ENCODE data around the gene THOP1.
A peak's percentile ranks its signal among the peaks of the same experiment; 100 is the strongest.
"Not testable (repeated sequence)": the region's sequence is repeated elsewhere in the genome, so short reads cannot be mapped to it uniquely, and the experiment has no call there.

THOP1 gene

DNA sequence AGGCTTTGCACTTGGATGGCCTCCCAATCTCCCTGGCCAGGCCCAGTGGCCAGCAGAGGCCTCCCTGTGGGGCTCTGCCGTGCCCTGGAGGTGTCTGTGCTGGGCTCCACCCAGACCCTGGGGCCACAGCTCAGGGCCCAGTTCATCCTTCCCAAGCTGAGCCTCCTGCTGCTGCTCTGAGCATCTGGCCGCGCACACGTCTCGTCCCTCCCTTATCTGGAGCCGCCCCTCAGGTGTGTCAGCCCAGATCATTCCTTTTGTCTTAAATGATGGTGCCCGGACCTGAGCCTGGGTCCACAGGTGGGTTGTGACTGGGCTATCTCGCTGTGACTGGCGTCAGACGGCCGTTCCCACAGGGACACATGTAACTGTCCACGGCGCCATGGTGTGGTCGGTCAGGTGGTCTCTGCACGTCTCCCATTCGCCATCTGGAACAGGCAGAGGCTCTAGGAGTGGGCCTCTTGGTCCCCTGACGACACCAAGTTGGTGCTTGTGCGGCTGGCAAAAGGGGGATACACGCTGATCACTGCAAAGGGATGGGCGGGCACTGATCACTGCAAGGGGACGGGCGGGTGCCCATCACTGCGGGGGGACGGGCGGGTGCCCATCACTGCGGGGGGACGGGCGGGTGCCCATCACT is 20.1 kb downstream of the THOP1 start:
- no peak for DNase-seq

DNA sequence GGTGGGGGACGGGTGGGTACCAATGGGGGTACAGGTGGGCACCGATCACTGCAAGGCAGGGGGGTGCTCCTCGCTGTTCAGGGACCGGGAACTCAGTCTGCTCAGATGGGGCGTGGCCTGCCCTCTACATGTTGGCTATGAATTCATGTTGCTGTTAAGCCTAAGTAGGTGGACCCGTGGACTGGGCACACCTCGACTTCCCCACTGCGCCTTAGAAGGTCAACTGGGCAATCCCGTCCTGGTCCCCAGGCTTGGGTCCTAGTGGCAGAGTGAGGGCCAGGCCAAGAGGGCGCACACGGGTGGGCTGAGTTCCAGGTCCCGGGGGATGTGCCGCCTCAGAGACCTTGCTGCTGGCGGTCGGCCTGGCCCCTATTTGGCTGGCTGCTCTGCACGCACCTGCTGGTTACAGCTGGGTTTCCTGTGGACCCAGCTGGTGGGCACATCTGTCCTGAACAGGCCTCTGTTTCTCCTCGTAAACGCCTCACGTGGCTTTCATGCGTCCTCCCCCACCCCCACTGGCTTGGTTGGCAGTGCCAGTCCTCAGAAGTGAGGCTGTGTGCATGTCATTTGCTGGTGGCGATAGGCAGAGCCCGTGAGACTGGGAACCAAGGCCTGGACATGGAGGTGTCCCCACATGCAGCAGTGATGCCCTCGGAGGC is 20.8 kb downstream of the THOP1 start:
- DNase-seq, result no peak

DNA sequence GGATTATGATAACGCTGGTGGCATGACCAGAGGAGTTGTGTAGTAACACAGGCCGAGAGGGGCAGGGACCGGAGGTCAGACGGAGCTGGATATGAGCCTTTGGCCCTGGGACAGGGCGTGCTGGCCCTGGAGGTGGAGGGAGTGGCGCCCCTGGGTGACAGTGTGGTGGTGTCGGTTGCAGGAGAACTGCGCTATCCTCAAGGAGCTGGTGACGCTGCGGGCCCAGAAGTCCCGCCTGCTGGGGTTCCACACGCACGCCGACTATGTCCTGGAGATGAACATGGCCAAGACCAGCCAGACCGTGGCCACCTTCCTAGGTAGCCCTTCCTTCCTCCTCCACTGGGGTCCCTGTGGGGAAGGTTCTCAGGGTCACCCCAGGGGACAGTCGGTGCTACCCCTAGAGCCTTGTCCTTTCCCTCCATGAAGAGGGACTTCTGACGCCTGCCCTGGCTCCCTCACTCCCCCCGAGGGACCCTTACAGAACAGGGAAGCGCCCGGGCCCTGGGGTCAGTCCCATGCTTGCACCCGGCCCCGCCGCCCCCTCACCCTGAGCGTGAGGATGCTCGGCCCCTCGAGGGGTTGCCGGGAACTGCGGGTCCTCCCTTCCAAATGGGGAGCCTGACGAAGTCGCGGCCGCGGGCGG is 21.6 kb downstream of the THOP1 start:
- no peak for DNase-seq

DNA sequence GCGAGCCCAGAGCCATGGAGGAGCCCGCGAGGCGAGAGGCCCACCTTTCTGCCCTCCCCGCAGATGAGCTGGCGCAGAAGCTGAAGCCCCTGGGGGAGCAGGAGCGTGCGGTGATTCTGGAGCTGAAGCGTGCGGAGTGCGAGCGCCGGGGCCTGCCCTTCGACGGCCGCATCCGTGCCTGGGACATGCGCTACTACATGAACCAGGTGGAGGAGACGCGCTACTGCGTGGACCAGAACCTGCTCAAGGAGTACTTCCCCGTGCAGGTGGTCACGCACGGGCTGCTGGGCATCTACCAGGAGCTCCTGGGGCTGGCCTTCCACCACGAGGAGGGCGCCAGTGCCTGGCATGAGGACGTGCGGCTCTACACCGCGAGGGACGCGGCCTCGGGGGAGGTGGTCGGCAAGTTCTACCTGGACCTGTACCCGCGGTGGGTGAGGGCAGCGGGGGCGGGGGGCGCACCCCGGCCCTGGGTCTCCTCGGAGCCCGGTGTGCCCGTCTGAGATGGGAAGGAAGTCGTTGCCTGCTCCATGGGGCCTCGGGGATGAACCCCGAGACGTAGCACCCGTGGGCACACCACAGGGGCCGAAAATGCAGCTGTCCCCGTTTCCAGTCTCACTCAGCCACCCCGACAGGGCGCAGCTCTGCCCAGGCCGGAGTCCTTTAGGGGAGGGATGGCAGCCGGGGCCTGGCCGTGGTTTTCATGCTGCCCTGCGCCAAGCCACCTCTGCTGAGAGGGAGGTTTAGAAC is 22.3 kb downstream of the THOP1 start:
- no peak for DNase-seq

DNA sequence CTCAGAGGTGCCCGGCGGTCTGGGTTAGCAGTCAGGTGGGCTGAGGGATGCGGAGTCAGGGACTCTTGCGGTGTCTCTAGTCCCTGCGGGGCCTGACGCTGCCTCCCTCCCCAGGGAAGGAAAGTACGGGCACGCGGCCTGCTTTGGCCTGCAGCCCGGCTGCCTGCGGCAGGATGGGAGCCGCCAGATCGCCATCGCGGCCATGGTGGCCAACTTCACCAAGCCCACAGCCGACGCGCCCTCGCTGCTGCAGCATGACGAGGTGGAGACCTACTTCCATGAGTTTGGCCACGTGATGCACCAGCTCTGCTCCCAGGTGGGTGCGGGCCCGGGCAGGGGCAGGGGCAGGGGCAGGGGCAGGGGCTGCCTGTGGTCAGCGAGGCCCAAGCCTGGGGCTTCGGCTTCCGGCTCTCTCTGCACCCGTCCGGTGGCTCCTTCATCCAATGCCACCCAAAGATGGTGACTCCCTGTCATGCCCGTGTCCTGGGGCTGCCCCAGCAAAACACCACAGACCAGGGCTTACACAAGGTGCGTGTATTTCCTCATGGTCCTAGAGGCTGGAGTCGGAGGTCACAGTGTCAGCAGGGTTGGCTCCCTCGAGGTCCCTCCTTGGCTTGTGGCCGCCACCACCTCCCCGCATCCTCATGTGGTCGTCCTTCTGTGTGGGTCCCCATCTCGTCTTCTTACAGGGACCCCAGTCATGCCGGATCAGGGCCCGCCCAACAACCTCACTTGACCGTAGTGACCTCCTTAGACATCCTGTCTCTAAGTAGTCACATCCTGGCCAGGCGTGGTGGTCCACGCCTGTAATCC is 23.0 kb downstream of the THOP1 start:
- no peak for DNase-seq

DNA sequence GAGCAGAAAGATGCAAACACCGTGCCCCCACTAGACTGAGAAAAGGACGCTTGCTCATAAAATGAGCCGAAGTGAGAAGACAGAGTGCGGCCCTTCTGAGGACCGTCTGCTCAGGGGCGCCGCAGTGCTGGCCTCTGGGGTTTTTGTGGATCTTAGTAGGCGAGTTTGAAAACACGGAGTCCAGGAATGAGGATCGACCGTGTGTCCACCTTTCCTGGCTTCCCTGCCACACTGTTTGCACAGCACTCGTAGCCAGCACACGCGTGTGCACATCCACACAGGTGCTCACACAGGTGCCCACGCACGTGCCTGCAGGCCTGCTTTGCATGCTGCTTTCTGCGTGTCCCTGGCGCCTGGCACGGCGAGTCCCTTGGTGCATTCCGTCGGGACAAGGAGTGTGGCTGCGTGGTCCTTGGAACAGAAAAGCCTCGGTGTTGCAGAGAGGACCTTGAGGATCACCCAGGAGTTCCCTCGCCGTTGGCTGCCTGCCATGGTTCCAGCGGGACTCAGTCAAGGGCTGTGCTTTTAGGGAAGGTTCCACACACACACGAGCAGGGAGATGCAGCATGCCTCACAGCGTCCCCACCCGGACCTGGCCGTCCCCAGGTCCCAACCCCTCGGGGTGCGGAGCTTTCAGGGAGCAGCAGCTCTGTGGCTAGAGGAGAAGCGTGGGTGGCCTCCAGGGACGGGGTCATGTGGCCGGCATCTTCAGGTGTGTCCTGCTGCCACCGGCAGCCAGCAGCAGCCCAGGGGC is 24.3 kb downstream of the THOP1 start:
- no peak for DNase-seq

DNA sequence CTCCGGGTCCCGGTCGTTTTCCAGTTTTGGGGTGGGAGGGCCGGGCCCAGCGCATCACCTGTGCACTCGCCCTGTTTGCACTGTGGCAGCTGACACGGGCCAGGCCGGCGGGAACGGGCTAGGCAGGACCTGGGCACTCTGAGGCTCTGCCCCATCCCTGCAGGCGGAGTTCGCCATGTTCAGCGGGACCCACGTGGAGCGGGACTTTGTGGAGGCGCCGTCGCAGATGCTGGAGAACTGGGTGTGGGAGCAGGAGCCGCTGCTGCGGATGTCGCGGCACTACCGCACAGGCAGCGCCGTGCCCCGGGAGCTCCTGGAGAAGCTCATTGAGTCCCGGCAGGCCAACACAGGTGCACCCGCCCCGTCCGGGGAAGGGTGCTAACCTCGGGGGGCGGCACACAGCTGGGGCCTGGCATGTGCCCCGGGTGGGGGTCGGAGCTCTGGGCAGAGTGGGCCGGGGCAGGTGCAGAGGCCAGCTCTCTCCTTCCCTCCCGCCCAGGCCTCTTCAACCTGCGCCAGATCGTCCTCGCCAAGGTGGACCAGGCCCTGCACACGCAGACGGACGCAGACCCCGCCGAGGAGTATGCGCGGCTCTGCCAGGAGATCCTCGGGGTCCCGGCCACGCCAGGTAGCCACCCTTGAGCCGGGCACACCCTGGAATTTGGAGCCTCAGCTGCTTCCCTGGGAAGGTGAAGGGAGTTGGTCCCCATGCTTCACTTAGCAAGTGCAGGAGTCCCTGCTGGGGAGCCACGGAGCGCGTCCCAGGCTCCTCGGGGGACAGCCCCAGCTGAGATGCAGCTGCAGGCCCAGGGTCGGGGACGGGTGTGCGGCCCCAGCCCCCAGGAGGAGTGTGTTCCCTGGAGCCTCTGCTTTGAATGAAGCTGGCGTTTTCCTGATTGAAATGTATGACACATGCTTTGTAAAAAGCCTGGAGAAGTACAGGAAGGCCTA is 25.1 kb downstream of the THOP1 start:
- no peak for DNase-seq

DNA sequence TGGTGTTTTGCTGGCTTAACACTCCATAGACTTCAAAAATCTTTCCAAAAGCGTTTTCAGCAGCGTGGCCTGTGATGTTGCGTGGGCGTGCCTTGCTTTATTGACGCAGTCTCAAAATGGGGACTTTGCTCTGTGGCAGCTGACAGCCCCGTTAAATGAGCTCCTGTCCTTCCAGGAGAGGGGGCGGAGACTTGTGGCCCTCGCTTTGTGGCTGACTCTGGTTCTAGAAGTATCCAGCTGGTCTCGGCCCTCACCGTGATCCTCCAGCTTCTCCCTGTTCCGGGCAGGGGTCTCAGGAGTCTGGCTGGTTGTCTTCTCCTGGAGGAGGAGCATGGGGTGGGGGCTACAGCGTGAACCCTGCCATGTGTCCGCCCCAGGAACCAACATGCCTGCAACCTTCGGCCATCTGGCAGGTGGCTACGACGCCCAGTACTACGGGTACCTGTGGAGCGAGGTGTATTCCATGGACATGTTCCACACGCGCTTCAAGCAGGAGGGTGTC is 26.0 kb downstream of the THOP1 start:
- DNase-seq, result no peak

DNA sequence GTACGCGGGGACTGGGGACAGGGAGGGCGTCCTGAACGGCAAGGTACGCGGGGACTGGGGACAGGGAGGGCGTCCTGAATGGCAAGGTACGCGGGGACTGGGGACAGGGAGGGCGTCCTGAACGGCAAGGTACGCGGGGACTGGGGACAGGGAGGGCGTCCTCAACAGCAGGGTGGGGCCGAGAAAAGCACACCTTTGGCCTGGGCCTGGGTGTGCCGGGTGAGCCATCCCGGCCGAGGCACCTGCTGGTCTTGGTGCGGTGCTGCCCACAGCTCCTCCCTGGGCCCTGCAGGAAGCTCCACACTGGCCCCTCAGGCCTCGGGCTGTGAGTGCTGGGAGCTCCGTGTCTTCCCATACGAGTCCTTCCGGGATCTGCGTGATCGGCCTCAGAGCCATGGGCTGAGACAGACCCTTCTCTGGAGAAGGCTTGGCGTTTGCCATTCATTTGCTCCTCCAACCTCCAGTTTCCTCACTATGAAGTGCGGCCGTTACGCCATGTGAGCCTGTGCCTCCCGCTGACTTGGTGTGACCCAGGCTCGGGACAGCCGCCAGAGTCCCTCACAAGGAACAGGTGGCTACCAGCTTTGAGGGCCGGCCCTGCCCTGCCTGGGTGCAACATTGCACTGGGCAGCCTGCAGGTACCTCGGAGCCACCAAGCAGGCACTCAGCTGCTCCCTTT is 26.6 kb downstream of the THOP1 start:
- no peak for DNase-seq

DNA sequence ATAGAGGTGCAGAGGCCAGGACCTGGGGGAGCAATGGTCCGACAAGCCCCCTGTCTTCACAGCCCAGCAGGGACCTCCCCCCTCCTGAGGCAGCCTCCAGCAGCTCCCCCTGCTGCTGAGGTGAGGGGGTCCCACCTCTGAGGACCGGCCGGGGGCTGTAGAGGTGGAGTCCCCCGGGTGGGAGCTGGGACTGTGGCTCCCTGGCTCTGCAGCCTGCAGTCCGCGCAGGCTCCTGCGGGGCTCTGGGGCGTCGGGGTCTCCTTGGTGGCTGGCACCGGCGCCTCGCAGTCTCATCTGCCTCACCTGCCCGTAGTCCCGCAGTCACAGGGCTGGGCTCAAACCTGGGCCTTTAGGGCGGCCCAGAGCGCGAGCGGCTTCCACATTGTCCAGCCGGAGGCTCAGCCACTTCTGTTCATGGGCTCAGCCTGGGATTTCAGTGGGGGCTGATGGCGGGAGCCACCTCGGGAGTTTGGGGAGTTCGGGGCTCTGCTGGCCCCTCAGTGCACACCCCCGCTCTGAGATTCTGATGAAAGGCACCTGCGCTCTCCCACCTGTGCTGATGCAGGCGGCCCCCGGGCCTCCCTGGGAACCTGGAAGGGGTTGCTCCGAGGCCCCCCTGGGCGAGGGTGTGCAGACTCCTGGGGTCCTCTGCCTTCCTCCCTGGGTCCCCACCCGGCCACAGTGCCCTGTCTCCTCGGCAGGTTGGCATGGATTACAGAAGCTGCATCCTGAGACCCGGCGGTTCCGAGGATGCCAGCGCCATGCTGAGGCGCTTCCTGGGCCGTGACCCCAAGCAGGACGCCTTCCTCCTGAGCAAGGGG is 27.3 kb downstream of the THOP1 start:
- DNase-seq, result no peak

DNA sequence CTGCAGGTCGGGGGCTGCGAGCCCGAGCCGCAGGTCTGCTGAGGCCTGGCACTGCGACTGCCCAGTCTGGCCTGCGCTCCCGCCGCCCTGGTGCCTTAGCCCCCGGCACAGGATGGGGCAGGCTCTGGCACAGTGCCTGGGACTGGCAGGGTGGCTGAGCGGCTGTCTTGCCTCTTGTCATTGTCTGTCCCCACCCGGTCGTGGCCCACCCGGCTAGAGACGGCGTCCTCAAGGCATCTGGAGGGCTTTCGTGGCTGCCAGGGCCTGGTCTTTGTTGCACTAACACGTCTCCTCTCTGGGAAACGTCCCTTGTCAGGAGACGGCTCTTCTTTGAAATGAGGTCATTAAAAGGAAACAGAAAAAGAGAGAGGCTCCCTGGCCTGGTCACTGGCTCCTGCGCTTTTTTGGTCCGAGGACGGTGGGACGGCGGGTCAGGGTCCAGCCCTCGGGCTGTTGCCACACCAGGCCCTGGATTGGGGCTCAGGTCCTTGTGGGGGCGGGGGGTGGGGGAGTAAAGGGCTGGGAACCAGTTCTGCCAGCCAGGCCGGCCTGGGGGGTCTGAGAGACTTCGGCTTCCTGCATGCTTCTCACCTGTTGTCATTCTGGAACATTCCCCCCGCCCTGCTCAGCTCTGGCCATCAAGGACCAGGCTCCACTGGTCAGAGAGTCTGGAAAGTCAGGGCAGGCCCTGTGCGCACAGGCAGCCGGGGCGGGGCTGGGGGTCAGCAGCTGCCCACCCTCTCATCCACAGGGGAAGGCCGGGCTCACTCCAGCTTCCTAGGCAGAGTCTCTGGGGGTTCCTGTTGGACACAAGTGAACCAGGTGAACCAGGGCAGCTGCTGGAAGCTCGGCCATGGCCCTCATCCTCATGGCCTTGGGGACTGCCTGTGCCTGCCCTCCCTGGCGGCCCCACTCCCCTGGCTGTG is 28.2 kb downstream of the THOP1 start:
- no peak for DNase-seq

DNA sequence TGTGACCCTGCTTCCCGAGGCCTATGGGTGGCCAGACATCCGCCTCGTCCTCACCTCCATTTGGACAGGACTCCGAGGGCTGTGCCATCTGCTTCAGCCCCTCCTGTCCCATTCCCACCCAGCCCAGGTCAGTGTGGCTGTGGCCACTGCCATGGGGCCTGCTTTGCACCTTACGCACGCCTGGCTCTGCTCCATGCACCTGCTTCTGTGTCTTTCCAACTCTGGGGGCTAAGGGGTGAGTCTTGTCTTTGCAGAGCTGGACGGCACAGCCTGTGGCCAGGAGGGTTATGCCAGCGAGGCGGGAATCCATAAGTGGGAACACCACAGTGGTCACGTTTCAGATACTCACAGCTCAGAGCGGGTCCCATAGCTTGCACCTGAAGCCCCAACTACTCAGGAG is 29.1 kb downstream of the THOP1 start:
- no peak for DNase-seq

DNA sequence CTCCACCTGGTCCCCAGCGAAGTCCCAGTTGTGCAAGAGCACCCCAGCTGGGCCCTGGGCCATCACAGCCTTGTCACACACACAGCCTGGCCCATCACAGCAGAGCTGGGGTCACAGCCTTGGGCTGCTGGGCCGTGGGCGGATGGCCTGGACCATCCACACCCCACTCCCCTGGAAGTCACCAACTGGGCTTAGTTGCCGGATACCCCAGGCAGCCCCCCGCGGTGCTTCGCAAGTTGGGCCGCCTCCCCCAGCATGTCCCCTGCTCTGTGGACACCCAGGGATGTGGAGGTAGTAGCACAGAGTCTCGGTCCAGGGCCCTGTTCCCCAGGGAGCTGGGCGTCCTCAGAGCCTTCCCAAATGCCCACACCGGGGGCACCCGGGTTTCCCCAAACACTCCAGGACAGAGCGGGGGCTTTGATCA is 29.9 kb downstream of the THOP1 start:
- DNase-seq, result no peak

DNA sequence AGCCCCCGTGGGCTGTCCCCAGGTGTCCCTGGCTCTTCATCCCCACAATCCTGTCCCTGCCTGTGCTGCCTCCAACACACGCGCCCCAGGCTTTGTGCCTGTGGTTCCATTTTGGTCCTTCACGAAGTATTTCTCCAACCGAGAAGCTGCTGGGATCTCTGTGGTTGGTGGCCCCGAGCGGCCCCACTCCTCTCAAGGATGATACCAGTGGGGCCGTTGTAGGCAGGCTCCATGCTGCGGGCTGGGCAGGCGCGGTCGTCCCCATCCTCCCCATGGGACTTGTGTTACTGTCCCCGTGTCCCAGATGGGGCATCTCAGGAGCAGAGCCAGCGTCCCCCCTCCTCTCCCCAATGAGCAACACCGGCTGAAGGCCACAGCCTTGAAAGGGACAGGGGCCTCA is 30.6 kb downstream of the THOP1 start:
- no peak for DNase-seq

DNA sequence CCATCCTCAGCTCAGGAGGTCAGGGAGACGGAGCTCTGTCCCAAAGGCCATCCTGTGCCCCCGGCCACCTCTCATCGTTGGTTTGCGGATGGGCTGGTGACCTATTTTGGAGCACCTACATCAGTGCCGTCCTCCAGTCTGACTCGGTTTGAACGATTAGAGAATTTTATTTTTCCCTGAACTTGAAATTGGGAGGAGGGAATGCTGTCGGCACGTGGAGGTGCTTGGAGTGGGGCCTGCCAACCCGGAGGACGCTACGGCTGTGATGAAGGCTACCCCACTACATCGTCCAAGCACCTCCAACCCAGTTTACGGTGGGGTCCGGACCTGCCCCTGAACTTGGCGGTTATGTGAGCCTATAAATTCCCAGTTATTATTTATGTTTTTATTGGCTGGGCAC is 31.3 kb downstream of the THOP1 start:
- DNase-seq, result no peak

DNA sequence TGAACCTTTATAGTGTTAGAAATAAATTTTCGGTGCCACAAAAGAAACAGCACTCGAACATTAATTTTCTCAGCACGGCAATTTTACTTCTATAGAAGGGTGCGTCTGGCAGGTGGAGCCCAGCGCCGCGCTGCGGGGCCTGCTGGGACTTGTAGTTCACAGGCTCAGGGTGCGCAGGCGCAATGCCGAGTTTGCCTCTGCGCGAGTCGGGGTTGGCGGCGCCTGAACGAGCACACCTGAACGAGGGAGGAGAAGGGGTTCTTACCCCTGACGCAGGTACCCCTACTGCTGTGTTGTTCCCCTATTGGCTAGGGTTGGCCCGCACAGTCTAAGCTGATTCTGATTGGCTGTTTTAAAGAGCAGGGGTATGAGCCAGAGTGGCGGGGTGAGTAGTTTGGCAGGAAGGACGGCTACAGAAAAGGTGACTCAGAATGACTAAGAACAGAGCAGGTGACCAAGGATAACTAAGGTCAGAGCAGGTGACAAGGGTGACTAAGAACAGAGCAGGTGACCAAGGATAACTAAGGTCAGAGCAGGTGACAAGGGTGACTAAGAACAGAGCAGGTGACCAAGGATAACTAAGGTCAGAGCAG is 32.0 kb downstream of the THOP1 start:
- not testable (repeated sequence) for DNase-seq

DNA sequence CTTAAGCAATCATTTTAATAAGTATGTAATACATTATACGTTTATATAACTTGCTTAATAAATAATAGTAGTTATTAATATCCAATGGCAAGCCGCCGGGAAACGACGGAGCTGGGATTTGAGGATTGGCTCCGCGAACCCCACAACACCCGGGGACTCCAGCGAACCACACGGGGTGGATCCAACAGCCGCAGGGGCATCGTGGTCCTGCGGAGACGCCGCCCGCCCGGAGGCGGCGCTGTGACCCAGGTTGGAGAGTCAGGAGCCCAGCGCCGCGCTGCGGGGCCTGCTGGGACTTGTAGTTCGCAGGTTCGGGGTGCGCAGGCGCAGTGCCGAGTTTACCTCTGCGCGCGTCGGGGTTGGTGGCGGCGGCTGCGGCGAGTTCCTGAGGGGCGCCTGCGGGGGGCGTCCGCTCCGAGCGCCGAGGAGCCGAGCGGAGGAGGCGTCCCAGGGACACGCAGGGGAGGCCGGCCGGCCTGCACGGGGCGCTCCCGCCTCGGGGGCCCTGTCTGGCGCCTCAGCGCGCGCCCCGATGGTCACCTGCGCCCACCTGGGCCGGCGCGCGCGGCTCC is 34.3 kb downstream of the THOP1 start, which contains the start of gene ZNF554:
Gene ZNF554, plus strand, starts transcription at position 329 of the 572 bp plus-strand sequence. Its CDS starts 204 bp downstream, at position 533.
- peak; percentile 98 for DNase-seq
